HG02870 (cell line): Measurements from ENCODE around the gene DENND2A.
"Not testable (repeated sequence)": the region's sequence is repeated elsewhere in the genome, so short reads cannot be mapped to it uniquely, and the experiment has no call there.

ENCODE experiments used
- ATAC-seq: cut with Tn5 transposase; IDR thresholded peaks from one replicate; pipeline ENCODE4 v1.9.1; 2021; ENCODE audit warnings: mild to moderate bottlenecking, moderate library complexity; ENCODE audit not compliant: unreplicated experiment

DENND2A gene

DNA sequence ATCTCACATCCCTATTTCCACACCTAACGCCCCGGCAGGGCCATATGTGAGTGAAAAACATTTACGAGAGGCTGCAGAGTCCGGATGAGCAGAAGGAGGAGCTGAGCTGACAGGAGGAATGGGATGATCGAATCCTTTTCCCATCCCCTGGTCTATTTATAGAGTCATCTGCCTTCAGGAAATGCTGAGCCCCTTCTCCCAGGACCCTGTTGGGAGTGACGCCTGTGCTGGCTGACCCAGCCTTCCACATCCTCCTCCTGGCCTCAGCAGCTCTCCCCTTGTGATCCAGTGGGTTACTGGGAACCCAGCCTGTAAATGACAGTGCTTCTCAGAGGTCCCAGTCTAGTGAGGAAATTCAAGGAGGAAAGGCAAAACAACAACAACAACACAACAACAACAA is 16.6 kb downstream of the DENND2A start:
- no peak for ATAC-seq

- ATAC-seq = no peak
These were observed 19.1 kb downstream of the DENND2A start for GRCh38 chr7:140621401-140622021.

DNA sequence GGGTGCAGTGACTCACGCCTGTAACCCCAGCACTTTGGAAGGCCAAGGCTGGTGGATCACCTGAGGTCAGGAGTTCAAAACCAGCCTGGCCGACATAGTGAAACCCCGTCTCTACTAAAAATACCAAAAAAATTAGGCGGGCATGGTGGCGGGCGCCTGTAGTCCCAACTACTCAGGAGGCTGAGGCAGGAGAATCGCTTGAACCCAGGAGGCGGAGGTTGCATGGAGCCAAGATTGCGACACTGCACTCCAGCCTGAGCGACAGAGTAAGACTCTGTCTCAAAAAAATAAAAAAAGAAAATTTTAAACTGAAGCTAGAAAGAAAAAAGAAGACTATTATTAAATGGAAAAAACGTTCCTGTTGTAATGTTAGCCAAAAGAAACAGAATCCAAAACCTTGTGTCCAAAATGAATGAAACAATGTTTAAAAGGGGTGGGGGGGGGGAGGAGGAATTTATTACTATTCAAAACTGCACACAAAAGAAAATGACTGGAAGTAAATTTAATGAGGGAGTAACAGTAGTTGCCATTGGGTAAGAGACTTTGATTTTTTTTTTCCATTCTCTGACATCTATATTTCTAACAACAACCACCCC is 20.6 kb downstream of the DENND2A start:
- not testable (repeated sequence) for ATAC-seq

GRCh38 chr7:140619176-140619575 is 21.4 kb downstream of the DENND2A start:
- no peak for ATAC-seq

GRCh38 chr7:140618306-140618705 is 22.3 kb downstream of the DENND2A start:
- ATAC-seq = no peak

- no peak for ATAC-seq
These were observed 23.5 kb downstream of the DENND2A start for GRCh38 chr7:140617081-140617480.

GRCh38 chr7:140616328-140616727 is 24.3 kb downstream of the DENND2A start:
- no peak for ATAC-seq

GRCh38 chr7:140611641-140612040 is 29.0 kb downstream of the DENND2A start:
- no peak for ATAC-seq

- no peak for ATAC-seq
These were observed 30.1 kb downstream of the DENND2A start for GRCh38 chr7:140610204-140611165.

- ATAC-seq = no peak
These were observed 31.0 kb downstream of the DENND2A start for GRCh38 chr7:140609646-140610045.

DNA sequence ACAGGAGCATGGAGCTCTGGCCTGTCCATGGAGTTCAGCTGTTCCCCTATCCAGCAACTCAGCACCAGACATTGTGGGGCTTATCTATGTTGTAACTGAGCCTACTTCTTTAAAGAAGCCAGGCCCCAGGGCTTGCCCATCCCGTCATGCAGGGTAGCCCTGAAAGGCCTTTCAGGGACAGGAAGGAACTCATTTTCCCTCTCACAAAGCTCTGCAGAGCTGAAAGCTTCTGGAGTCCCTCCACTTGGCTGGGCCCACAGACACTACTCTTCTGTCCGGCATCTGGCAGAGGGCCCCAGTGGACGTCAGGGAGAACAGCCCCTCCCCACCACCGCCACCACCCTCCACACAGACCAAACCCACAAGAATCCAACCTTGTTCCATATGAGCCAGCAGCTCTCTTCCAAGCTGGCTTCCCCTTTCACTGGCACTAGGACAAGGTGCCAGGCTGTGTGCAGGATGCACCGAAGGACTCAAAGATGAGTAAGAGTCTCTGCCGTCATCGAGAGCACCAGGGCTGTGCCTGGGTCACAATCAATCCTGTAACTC is 33.1 kb downstream of the DENND2A start:
- ATAC-seq = no peak

GRCh38 chr7:140605337-140605736 is 35.3 kb downstream of the DENND2A start:
- ATAC-seq = no peak

DNA sequence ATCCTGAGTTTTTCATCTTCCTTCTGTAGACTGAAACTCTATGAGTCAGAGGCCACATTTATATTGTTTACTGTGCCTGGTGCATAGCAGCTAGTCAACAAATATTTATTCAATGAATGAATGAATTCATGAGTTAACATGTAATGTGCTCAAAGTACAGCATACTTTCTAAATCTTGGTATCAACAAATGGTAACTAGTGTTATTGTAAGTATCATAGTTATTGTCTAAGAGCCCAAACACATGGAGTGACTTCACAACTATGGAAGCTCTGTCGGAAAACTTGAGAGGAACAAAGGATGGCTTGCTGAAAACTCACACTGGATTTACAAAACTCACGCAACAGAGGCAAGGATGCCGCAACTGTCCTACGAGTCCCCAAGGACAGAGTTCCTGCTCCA is 35.9 kb downstream of the DENND2A start:
- no peak for ATAC-seq

- no peak for ATAC-seq
These were observed 36.5 kb downstream of the DENND2A start for GRCh38 chr7:140604076-140604475.

GRCh38 chr7:140601566-140602174 is 38.9 kb downstream of the DENND2A start:
- ATAC-seq = no peak

- ATAC-seq = no peak
These were observed 40.3 kb downstream of the DENND2A start for GRCh38 chr7:140600341-140600740.

DNA sequence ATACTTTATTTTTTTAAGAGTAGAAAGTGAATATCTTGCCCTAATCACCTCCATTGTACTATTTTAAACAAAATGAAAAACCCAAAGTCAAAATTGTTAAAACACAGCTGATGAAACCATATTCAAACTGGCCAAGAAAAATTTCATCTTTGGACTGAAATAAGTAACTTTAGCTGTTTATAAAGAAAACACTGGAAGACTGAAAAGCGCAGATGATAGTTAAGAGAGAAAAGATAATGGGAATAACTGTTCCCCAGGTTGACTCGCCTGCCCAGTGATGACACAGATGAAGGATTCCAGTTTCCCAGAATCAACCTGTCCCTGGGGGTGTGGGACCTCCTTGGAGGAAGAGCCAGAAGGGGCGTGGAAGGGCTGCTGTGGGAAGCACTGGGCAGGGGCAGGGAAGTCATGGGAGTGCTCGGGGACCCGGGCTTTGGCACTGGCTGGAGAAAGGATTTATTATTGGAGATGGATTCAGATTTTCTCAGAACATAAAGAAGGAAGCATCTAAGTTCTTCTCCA is 43.1 kb downstream of the DENND2A start:
- no peak for ATAC-seq

DNA sequence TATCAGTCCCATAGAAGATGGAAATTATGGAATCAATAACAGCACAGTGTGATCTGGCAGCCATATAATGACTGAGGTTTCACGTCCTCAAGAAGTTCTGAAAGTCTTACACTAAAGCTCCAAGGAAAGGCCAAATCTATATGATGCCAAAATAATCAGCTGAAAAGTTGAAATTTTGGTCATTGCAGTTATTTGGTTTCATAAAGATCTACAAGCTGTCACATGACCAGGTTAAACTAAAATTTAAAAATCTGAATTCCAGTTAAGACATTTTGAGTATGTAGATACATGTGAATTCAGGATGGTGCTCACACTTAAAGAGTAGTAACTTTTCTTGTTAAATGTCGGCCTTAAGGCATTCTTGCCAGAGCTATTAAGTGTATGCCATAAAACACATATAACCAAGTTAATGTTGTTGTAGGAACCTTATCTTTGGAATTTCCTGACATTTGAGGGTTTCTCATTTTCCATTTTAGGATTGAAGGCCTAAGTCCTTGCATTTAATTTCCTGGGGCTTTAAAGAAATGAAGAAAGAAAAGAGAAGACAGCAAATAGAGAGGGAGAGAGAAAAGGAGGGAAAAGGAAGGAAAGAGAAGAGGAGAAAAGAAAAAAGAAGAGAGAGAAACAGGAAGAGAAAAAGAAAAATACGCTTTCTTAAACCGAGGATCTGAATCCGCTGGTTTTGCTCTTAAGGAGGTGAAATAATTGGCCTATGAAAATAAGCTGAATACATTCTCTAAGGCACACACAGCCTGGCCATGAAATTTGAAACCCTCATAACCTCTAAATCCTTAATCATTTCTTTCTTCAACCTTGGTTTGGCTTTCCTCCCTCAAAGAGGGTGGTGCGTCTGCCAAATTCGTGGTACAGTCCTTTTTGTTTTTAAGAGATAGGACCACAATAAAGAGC is 43.8 kb downstream of the DENND2A start:
- ATAC-seq = no peak

GRCh38 chr7:140595468-140596092 is 45.0 kb downstream of the DENND2A start:
- no peak for ATAC-seq
